Measurements from ENCODE around the gene ARHGEF10L. TPM values are rescaled to one million over a fixed set of nuclear protein-coding genes. Genes with fewer than 3 reads are reported as not detected.
A peak's percentile ranks its signal among the peaks of the same experiment; 100 is the strongest.

ARHGEF10L gene
- total RNA-seq, 1 donor, result 39.1 TPM

GRCh38 chr1:17632541-17633184 is 93.2 kb downstream of the ARHGEF10L start:
- DNase-seq (ENCODE audit: insufficient read length, low spot score, missing footprints), result peak; percentile 98
- Histone ChIP-seq H3K27ac (ENCODE audit: low read depth, low read length) (peak overlapping the region; percentile 92), H3K4me1 (ENCODE audit: insufficient read depth, low read length) (peaks cover 52% of the 10 kb centered on the region)

GRCh38 chr1:17633654-17634053 is 94.2 kb downstream of the ARHGEF10L start:
- no peak overlapping the region for H3K4me2 ChIP-seq (ENCODE audit: insufficient read depth, low read length)
- no peak for TF ChIP-seq CTCF (IDR thresholded peaks at IDR 0.05; ENCODE audit: extremely low read depth, low read depth, low read length)
- peak overlapping the region; percentile 92 for H3K27ac ChIP-seq (ENCODE audit: low read depth, low read length)

More at GRCh38 chr1:17632541-17633184, 93.2 kb downstream of the ARHGEF10L start:
- TF ChIP-seq CTCF (IDR thresholded peaks at IDR 0.05; ENCODE audit: extremely low read depth, low read depth, low read length), result no peak
- H3K9me3 ChIP-seq (ENCODE audit: low read depth, low read length), result no peaks in the 10 kb centered on the region
- no peak overlapping the region for H2AFZ ChIP-seq (ENCODE audit: low read length)
- H3K27me3 ChIP-seq (ENCODE audit: insufficient read depth, low read length), result no peaks in the 10 kb centered on the region
- H3K4me2 ChIP-seq (ENCODE audit: insufficient read depth, low read length), result peak overlapping the region; percentile 51
- no peaks in the 10 kb centered on the region for H3K79me2 ChIP-seq (ENCODE audit: insufficient read depth, low read length)
- peaks cover 24% of the 10 kb centered on the region for H3K36me3 ChIP-seq (ENCODE audit: insufficient read depth, low read length)
- H3K4me3 ChIP-seq (ENCODE audit: insufficient read depth, low read length), result no peak overlapping the region
- peaks cover 20% of the 10 kb centered on the region for H4K20me1 ChIP-seq (ENCODE audit: insufficient read depth, low read length)

GRCh38 chr1:17635276-17635675 is 95.8 kb downstream of the ARHGEF10L start:
- TF ChIP-seq CTCF (IDR thresholded peaks at IDR 0.05; ENCODE audit: extremely low read depth, low read depth, low read length), result no peak
- H3K27me3 ChIP-seq (ENCODE audit: insufficient read depth, low read length), result no peaks in the 10 kb centered on the region
- peaks cover 31% of the 10 kb centered on the region for H4K20me1 ChIP-seq (ENCODE audit: insufficient read depth, low read length)
- no peaks in the 10 kb centered on the region for H3K9me3 ChIP-seq (ENCODE audit: low read depth, low read length)
- no peak overlapping the region for H3K4me3 ChIP-seq (ENCODE audit: insufficient read depth, low read length)
- H3K4me1 ChIP-seq (ENCODE audit: insufficient read depth, low read length), result peaks cover 44% of the 10 kb centered on the region
- no peak for DNase-seq (ENCODE audit: insufficient read length, low spot score, missing footprints)
- H3K79me2 ChIP-seq (ENCODE audit: insufficient read depth, low read length), result no peaks in the 10 kb centered on the region
- H3K4me2 ChIP-seq (ENCODE audit: insufficient read depth, low read length), result no peak overlapping the region
- no peak overlapping the region for H2AFZ ChIP-seq (ENCODE audit: low read length)
- no peak overlapping the region for H3K27ac ChIP-seq (ENCODE audit: low read depth, low read length)
- peaks cover 48% of the 10 kb centered on the region for H3K36me3 ChIP-seq (ENCODE audit: insufficient read depth, low read length)

More at GRCh38 chr1:17633654-17634053, 94.2 kb downstream of the ARHGEF10L start:
- H3K4me1 ChIP-seq (ENCODE audit: insufficient read depth, low read length), result peaks cover 52% of the 10 kb centered on the region
- peaks cover 32% of the 10 kb centered on the region for H3K36me3 ChIP-seq (ENCODE audit: insufficient read depth, low read length)
- peak; percentile 98 for DNase-seq (ENCODE audit: insufficient read length, low spot score, missing footprints)
- no peak overlapping the region for H3K4me3 ChIP-seq (ENCODE audit: insufficient read depth, low read length)
- H3K9me3 ChIP-seq (ENCODE audit: low read depth, low read length), result no peaks in the 10 kb centered on the region
- H4K20me1 ChIP-seq (ENCODE audit: insufficient read depth, low read length), result peaks cover 26% of the 10 kb centered on the region
- no peaks in the 10 kb centered on the region for H3K79me2 ChIP-seq (ENCODE audit: insufficient read depth, low read length)
- H3K27me3 ChIP-seq (ENCODE audit: insufficient read depth, low read length), result no peaks in the 10 kb centered on the region
- H2AFZ ChIP-seq (ENCODE audit: low read length), result no peak overlapping the region

GRCh38 chr1:17635811-17636210 is 96.3 kb downstream of the ARHGEF10L start:
- Histone ChIP-seq H3K27ac (ENCODE audit: low read depth, low read length) (no peak overlapping the region), H3K4me3 (ENCODE audit: insufficient read depth, low read length) (no peak overlapping the region), H3K9me3 (ENCODE audit: low read depth, low read length) (no peaks in the 10 kb centered on the region), H2AFZ (ENCODE audit: low read length) (no peak overlapping the region), H3K27me3 (ENCODE audit: insufficient read depth, low read length) (no peaks in the 10 kb centered on the region), H3K4me2 (ENCODE audit: insufficient read depth, low read length) (no peak overlapping the region), H3K36me3 (ENCODE audit: insufficient read depth, low read length) (peaks cover 53% of the 10 kb centered on the region), H3K79me2 (ENCODE audit: insufficient read depth, low read length) (no peaks in the 10 kb centered on the region), H3K4me1 (ENCODE audit: insufficient read depth, low read length) (peaks cover 39% of the 10 kb centered on the region), H4K20me1 (ENCODE audit: insufficient read depth, low read length) (peaks cover 28% of the 10 kb centered on the region)
- no peak for TF ChIP-seq CTCF (IDR thresholded peaks at IDR 0.05; ENCODE audit: extremely low read depth, low read depth, low read length)
- no peak for DNase-seq (ENCODE audit: insufficient read length, low spot score, missing footprints)
